Testis (tissue), 2 donors: ENCODE measurements around the gene PPP6R3.

Experiments
- POLR2A ChIP-seq: fragments of 450-650 bp; IDR thresholded peaks from one replicate; pipeline ENCODE4 v1.6.1; 2017; ENCODE audit warnings: antibody characterized with exemption, mild to moderate bottlenecking, moderate library complexity
- TF ChIP-seq, protein P1 (sequence below), 3 experiments: fragments of 450-650 bp in 2 of 3; fragments of 200-600 bp in 1 of 3; sonication (generic) in 1 of 3; IDR thresholded peaks; one replicate each; pipeline ENCODE4 v1.5.1; 2016 to 2019; ENCODE audit warnings: antibody characterized with exemption in 3 of 3, mild to moderate bottlenecking in 2 of 3, moderate library complexity in 1 of 3

DNA sequence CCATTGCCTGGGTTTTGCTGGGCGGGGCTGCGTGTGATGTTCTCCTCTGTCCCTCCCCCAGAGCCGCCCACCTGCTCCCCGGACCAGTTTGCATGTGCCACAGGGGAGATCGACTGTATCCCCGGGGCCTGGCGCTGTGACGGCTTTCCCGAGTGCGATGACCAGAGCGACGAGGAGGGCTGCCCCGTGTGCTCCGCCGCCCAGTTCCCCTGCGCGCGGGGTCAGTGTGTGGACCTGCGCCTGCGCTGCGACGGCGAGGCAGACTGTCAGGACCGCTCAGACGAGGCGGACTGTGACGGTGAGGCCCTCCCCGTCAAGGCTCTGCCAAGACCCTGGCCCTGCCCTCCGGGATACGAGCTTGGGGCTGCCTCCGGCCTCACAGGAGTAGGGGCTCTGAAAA, 27.0 kb upstream of the PPP6R3 start:
- TF ChIP-seq, protein P1, sequence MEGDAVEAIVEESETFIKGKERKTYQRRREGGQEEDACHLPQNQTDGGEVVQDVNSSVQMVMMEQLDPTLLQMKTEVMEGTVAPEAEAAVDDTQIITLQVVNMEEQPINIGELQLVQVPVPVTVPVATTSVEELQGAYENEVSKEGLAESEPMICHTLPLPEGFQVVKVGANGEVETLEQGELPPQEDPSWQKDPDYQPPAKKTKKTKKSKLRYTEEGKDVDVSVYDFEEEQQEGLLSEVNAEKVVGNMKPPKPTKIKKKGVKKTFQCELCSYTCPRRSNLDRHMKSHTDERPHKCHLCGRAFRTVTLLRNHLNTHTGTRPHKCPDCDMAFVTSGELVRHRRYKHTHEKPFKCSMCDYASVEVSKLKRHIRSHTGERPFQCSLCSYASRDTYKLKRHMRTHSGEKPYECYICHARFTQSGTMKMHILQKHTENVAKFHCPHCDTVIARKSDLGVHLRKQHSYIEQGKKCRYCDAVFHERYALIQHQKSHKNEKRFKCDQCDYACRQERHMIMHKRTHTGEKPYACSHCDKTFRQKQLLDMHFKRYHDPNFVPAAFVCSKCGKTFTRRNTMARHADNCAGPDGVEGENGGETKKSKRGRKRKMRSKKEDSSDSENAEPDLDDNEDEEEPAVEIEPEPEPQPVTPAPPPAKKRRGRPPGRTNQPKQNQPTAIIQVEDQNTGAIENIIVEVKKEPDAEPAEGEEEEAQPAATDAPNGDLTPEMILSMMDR (IDR thresholded peaks at IDR 0.05) = no peak
- no peak for TF ChIP-seq POLR2A
